DOHH2 (cell line): ENCODE data around the gene PLEKHA1.

Experiments
- CTCF ChIP-seq: fragments of 200-600 bp; sonication (generic); IDR thresholded peaks from one replicate; pipeline ENCODE4 v1.5.1; 2014; ENCODE audit warnings: antibody characterized with exemption, mild to moderate bottlenecking, low read depth, low read length; ENCODE audit not compliant: poor library complexity, severe bottlenecking
- EZH2phosphoT487 ChIP-seq: fragments of 200-600 bp; sonication (generic); IDR thresholded peaks from 2 replicates; pipeline ENCODE4 v1.6.1; 2017; ENCODE audit warnings: borderline replicate concordance, mild to moderate bottlenecking, antibody characterized with exemption, low read length, moderate library complexity, mixed read lengths

GRCh38 chr10:122480146-122480833, 105.8 kb downstream of the PLEKHA1 start:
- TF ChIP-seq EZH2phosphoT487 (no peak), CTCF (no peak)
